ENCODE measurements around the gene CHST8.

- TF ChIP-seq EGR1 (IDR thresholded peaks at IDR 0.05) (no peak), CREB1 (IDR thresholded peaks at IDR 0.05; ENCODE audit: low read depth) (no peak), EP300 (IDR thresholded peaks at IDR 0.05; ENCODE audit: borderline replicate concordance) (no peak), REST (IDR thresholded peaks at IDR 0.05; ENCODE audit: low read depth) (no peak), TEAD4 (IDR thresholded peaks at IDR 0.05) (no peak), CEBPB (IDR thresholded peaks at IDR 0.05) (no peak), TCF12 (IDR thresholded peaks at IDR 0.05; ENCODE audit: low read depth) (no peak), NFIC (IDR thresholded peaks at IDR 0.05) (no peak), YY1 (IDR thresholded peaks at IDR 0.05; ENCODE audit: low read depth) (no peak), MAX (IDR thresholded peaks at IDR 0.05) (no peak), RAD21 (IDR thresholded peaks at IDR 0.05; ENCODE audit: low read depth) (no peak), TAF1 (IDR thresholded peaks at IDR 0.05; ENCODE audit: low read depth) (no peak), ZBTB7A (IDR thresholded peaks at IDR 0.05; ENCODE audit: low read depth) (no peak), USF1 (IDR thresholded peaks at IDR 0.05) (no peak)
Observed at GRCh38 chr19:33774751-33775150, 153.0 kb downstream of the CHST8 start.
